Raji (cell line): ENCODE results near the gene FECH.

Experiments
- POLR2A ChIP-seq: IDR thresholded peaks from 2 replicates; pipeline ENCODE4 v1.6.1; 2011; ENCODE audit warnings: low read depth, low read length, control low read depth; ENCODE audit not compliant: insufficient read depth

Gene FECH

GRCh38 chr18:57550510-57550909, 36.0 kb downstream of the FECH start:
- no peak for TF ChIP-seq POLR2A

GRCh38 chr18:57547260-57547659, 39.2 kb downstream of the FECH start:
- no peak for TF ChIP-seq POLR2A

DNA sequence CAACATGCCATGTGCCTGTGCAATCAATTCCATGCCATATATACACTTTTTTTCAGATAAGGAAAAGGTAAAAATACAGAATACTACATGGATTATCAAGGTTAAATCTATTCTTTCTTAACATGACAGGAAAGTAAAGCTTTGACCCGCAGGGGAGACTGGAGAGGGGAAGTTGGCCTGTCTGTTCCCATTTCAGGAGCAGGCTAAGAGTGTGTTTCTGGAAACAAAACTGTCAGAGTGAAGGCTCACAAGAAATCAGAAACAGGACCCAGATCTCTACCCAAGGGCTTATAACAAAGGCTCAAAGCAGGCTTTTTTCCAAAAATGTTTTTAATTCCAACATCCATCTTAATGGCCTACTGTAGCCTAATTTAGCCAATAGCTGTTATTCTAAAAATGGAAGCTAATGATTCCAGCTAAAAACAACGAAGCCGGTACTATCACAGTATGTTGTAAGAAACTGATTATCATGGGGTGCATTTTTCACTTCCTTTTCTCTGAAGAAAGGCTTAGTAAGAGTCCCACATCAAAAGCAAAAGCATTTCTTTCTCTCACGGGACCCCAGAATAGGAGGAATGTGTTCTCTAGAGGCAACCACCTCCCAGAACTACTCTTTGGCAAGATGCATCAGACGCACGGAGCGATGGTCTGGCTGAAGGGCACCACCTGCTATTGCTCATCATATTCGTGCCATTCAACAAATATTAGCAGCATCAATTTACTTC, 41.4 kb downstream of the FECH start:
- no peak for TF ChIP-seq POLR2A

- no peak for TF ChIP-seq POLR2A
These were observed 42.9 kb downstream of the FECH start for GRCh38 chr18:57543560-57543959.

GRCh38 chr18:57542812-57543427, 43.6 kb downstream of the FECH start:
- TF ChIP-seq POLR2A: no peak

DNA sequence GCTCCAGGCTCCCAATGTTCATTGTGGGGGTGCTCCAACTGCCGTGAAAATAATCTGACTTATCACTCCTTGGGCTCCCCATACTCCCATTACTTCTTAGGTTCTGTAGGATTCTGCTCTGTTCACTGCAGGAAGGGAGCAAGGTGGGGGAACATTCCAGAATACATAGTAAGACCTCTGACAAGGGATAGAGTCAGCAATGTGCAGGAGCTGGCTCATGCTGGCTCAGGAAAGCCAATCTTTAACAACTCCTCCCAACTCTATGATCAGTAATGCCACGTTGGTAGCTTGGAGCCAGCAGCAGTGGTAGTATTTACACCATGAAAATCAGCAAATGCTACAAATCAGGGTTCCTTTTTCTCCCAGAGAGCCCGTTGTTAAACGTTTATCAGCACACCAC, 44.4 kb downstream of the FECH start:
- no peak for TF ChIP-seq POLR2A

GRCh38 chr18:57539702-57540101, 46.8 kb downstream of the FECH start:
- no peak for TF ChIP-seq POLR2A

GRCh38 chr18:57538614-57539013, 47.9 kb downstream of the FECH start:
- no peak for TF ChIP-seq POLR2A

- TF ChIP-seq POLR2A: no peak
These were observed 52.0 kb downstream of the FECH start for GRCh38 chr18:57534511-57534909.

- TF ChIP-seq POLR2A: no peak
These were observed 52.5 kb downstream of the FECH start for GRCh38 chr18:57533868-57534510.

DNA sequence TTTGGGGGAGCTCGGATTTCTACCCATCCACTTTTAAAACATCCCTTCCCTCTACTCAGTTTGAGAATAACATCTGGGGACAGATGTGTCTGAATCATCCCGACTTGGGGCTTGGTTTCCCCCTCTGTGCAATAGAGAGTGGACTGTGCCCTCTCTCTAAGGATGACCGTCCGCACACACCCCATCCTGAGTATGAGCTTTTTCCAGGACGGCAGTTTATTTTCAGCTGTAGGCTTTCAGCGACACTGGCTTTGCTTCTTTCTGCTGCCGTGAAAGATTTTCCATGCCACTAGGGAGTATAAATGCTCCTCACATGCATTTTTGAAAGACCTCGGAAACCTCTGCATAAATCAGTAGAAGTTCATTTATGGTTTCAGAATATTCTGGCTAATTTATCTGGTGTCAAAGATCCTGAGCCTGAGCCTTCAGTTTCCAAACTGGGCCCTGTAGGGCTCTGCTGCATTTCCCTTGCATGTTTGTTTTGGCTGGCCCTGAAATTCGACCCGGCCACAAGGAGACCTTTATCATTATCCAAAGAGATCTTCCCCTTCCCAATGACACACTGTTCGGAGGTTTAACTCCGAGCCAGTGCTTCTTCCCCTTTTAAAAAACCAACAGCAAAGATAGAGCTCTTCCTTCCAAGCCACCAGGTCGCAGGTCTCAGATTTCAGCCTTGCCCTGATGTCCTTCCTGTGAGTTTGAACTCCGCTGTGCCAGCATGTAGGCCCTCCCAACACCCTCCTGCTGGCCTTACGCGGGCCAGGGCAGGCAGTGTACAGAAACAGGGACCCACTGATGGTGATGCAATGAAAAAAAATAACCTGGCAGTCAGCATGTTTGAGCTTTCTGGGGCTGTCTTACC, 53.3 kb downstream of the FECH start:
- TF ChIP-seq POLR2A: no peak

- TF ChIP-seq POLR2A: no peak
These were observed 57.4 kb downstream of the FECH start for GRCh38 chr18:57529151-57529550.

GRCh38 chr18:57527556-57528229, 58.8 kb downstream of the FECH start:
- TF ChIP-seq POLR2A: no peak

GRCh38 chr18:57523171-57523956, 63.1 kb downstream of the FECH start:
- no peak for TF ChIP-seq POLR2A
